ENCODE results near the gene USH2A.

DNA sequence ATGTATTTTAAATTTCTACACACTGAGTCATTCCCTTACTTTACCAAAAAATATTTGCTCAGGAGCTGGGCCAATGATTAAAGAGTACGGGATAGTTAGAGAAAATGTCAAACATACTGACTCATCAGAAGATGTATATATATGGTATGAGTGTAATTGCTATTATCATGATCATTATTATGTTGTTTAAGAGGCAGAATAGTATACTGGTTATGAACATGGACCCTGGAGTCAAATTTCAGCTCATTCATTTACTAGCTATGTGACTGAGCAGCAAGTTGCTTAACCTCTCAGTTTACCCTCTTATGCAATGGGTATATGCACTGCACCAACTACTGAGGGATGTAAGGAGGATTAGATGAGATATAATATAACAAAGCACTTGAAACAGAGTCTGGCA lies 41.2 kb upstream of the USH2A start:
- TF ChIP-seq, protein P1, sequence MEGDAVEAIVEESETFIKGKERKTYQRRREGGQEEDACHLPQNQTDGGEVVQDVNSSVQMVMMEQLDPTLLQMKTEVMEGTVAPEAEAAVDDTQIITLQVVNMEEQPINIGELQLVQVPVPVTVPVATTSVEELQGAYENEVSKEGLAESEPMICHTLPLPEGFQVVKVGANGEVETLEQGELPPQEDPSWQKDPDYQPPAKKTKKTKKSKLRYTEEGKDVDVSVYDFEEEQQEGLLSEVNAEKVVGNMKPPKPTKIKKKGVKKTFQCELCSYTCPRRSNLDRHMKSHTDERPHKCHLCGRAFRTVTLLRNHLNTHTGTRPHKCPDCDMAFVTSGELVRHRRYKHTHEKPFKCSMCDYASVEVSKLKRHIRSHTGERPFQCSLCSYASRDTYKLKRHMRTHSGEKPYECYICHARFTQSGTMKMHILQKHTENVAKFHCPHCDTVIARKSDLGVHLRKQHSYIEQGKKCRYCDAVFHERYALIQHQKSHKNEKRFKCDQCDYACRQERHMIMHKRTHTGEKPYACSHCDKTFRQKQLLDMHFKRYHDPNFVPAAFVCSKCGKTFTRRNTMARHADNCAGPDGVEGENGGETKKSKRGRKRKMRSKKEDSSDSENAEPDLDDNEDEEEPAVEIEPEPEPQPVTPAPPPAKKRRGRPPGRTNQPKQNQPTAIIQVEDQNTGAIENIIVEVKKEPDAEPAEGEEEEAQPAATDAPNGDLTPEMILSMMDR (IDR thresholded peaks at IDR 0.05), result no peak
- TF ChIP-seq POLR2A (IDR thresholded peaks at IDR 0.05), result no peak
- TF ChIP-seq EP300 (IDR thresholded peaks at IDR 0.05), result no peak
